DMS153 treated with DMSO at 0.1 percent for 48 hours (cell line): ENCODE results near the gene CDH16.
"Not testable (repeated sequence)": the region's sequence is repeated elsewhere in the genome, so short reads cannot be mapped to it uniquely, and the experiment has no call there.

Experiments
- DNase-seq: peaks from one replicate; lab custom pipeline; 2025; ENCODE audit not compliant: unreplicated experiment; lab: John Stamatoyannopoulos, UW

The CDH16 gene

GRCh38 chr16:66873685-66874055, 45.0 kb downstream of the CDH16 start:
- DNase-seq, result no peak

- DNase-seq, result peak; percentile 87
These were observed 45.6 kb downstream of the CDH16 start for GRCh38 chr16:66872943-66873684.

DNA sequence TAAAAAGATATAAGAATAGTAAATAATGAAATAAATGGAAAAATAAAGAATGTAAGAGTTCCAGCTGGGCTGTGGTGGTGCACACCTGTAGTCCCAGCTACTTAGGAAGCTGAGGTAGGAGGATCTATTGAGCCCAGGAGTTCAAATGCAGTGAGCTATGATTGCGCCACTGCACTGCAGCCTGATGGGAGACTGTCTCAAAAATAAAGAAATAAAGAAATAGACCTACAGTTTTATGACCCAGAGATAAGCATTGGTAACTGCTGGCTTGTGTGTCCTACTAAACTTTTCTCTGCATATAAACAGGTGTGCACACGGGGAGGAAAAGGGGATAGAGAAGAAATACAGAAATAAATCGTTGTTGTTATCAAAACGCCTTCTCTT, 46.1 kb downstream of the CDH16 start:
- DNase-seq, result no peak

- DNase-seq, result no peak
These were observed 46.8 kb downstream of the CDH16 start for GRCh38 chr16:66871840-66872239.

DNA sequence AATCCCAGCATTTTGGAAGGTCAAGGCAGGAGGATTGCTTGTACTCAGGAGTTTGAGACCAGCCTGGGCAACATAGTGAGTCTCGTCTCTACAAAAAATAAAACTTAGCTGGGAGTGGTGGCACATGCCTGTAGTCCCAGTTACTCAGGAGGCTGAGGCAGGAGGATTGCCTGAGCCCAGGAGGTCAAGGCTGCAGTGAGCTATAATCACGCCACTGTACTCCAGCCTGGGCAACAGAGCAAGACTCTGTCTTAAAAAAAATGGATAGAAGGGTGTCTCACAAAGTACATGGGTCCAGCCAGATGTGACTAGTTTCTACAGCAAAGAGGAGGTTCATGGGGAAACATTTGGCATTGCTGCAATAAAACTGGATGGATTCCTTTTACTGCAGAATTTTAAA, 47.3 kb downstream of the CDH16 start:
- DNase-seq, result not testable (repeated sequence)

DNA sequence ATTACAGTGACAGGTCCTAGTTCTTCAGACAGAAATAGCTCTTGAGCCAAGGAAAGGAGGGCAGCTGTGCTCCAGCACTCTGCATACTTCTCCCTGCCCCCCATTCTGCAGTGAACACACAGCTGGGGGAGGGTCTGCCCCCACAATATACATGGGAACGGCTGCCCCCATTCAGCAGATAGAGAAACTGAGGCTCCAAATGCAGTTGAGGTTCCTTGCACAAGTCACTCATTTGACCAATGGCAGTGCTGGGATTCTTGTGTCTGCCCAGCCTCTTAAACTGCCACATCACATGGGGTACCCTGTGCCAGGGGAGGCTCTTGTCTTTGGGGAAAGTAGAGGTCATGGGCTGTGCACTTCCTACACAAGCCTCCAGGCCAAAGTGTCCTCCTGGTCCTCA, 49.3 kb downstream of the CDH16 start:
- no peak for DNase-seq

DNA sequence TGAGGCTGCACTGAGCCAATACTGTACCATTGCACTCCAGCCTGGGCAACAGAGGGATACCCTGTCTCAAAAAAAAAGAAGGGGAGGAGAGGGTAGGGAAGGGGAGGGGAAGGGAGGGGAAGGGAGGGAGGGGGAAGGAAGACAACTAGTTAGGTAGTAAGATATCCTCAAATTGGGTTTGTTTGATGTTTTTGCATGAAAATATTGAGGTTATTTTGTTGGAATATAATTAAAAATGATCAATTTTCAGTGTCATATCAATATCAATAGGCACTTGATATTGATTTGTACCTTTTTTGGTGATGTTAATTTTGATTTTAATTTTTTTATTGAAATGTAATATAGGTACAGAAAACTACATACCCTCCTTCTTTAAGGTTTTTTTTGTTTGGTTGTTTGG, 55.0 kb downstream of the CDH16 start:
- no peak for DNase-seq

- no peak for DNase-seq
These were observed 56.6 kb downstream of the CDH16 start for GRCh38 chr16:66862023-66862520.

DNA sequence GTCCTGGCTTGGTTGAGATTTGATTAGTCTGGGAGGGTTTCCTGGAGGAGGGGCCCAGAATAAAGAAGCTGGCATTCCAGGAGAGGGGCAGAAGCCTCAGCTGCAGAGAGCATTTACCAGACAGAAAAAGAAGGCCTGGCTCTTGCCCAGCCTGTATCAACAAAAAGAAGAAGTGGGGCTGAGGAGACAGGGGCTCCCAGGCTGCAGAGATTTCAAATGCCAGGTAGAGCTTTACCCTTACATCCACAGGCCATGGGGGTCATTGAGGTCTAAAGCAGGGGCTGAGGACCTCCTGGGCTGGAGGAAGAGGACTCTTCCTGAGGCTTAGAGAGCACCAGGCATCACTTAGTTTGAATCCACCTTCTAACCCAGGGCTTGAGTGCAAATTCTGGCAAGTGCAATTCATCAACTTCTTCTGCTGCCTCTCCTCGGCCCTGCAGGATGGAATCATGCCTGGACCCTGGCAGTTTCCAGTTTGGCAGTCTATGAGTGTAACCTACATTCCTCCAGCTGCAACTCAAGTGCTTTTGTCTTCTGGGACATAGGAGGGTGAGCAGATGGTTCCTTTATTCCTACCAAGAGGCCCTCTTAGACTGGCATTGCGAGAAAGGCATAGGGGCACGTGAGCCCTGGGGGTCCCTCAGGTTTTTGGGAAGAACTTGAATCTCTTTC, 59.2 kb downstream of the CDH16 start:
- no peak for DNase-seq

DNA sequence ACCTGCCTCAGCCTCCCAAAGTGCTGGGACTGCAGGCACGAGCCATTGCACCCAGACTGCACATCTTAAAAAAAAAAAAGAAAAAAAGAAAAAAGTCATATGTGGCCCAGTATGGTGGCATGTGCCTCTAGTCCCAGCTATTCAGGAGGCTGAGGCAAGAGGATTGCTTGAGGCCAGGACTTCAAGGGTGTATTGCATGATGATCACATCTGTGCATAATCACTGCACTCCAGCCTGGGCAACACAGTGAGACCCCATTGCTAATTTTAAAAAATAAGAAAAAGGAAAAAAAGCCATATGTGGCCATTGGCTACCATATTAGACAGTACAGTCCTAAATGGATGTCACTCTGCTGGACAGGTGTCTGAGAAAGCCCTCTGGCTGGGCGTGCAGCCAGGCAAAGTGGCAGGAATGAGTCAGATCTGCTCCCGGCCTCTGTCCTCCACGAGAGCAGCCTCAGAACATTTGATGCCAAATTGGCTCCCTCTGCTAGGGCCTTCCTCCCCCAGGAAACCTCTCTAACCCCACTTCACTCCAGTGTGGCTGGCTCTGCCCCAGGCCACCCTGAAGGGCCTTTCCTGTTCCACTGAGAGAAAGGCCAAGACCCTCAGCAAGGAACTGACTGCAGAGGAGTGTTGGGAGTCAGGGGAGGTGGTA, 59.8 kb downstream of the CDH16 start:
- DNase-seq, result no peak
